Right lobe of liver (tissue), 6 donors: ENCODE results near the gene PDSS2. TPM values are rescaled to one million over a fixed set of nuclear protein-coding genes. Genes with fewer than 3 reads are reported as not detected.
A peak's percentile ranks its signal among the peaks of the same experiment; 100 is the strongest.

Experiments used
- ATAC-seq, 4 donors: fragments of 200-7000 bp; cut with Tn5 transposase; one replicate each; pipeline ENCODE4 v1.9.1; 2020; ENCODE audit warnings: mild to moderate bottlenecking in 4 of 4, moderate library complexity in 4 of 4
- DNase-seq, 3 donors: peaks; one replicate each; pipeline ENCODE4 v3.0.0-alpha.2; 2020
- H3K27ac ChIP-seq, 3 donors: fragments of 200-600 bp; one replicate each; pipeline ENCODE4 v1.8.0; 2022
- H3K27me3 ChIP-seq, 2 donors: fragments of 200-600 bp; one replicate each; pipeline ENCODE4 v1.8.0; 2022
- H3K36me3 ChIP-seq, 4 donors: fragments of 200-600 bp; sonication (generic) in 1 of 4; one replicate each; pipeline versions ENCODE4 v1.5.1 to v1.8.0; 2017 to 2022; ENCODE audit warnings: control low read depth in 1 of 4
- H3K4me1 ChIP-seq, 4 donors: fragments of 200-600 bp; sonication (generic) in 1 of 4; one replicate each; pipeline versions ENCODE4 v1.5.1 to v1.8.0; 2017 to 2022; ENCODE audit warnings: control low read depth in 1 of 4
- H3K4me3 ChIP-seq, 3 donors: fragments of 200-600 bp; one replicate each; pipeline ENCODE4 v1.8.0; 2022
- H3K9me3 ChIP-seq, 4 donors: fragments of 200-600 bp; sonication (generic) in 1 of 4; one replicate each; pipeline versions ENCODE4 v1.5.1 to v1.8.0; 2017 to 2022; ENCODE audit warnings: control low read depth in 1 of 4
- POLR2A ChIP-seq: fragments of 450-650 bp; IDR thresholded peaks from one replicate; pipeline ENCODE4 v1.6.1; 2017; ENCODE audit warnings: antibody characterized with exemption, mild to moderate bottlenecking
- WGBS: methylation state at CpG from one replicate; pipeline ENCODE4 v1.1.6; 2018; ENCODE audit warnings: low coverage, low lambda C conversion rate; ENCODE audit not compliant: insufficient coverage; ENCODE audit errors: missing lambda C conversion rate; 5-methylcytosine and 5-hydroxymethylcytosine counted together
- intact Hi-C, 2 donors: fragments of 100-400 bp; cut with DNase I; formaldehyde crosslinking; loops; one replicate each; pipeline versions ENCODE4 v1.11.2 to v1.14.1; 2022
- total RNA-seq, 6 experiments: library from RNA; depleted of rRNA in 2 of 6; stranded (reverse); fragments of >200 nt in 2 of 6; fragmentation: NEBNext Ultra II Directional in 3 of 6; extraction: Animal tissue kit (Norgen Biotek cat#: 25700) in 3 of 6; gene quantifications; one replicate each; pipeline versions ENCODE4 v1.1.0 to v1.2.4, GENCODE V29; 2016 to 2023
- TF ChIP-seq, protein P1 (sequence below), 4 donors: fragments of 200-600 bp in 3 of 4; fragments of 450-650 bp in 1 of 4; IDR thresholded peaks; one replicate each; pipeline versions ENCODE4 v1.5.1 to v1.8.0; 2016 to 2022; ENCODE audit warnings: antibody characterized with exemption in 4 of 4, mild to moderate bottlenecking in 2 of 4
- donor health status: DM: no; HTN: yes; CAD: no.
- donor health status: DM: no; HTN: no; CAD: no.
- donor health status: DM: no; HTN: no; CAD: no.
- donor health status: DM: no; HTN: yes; CAD: no.
- donor health status: DM: no; HTN: yes; CAD: no.

PDSS2 gene
- total RNA-seq, 6 experiments from 2014 or later: 17.0 to 25.1 (median 19.0) TPM

DNA sequence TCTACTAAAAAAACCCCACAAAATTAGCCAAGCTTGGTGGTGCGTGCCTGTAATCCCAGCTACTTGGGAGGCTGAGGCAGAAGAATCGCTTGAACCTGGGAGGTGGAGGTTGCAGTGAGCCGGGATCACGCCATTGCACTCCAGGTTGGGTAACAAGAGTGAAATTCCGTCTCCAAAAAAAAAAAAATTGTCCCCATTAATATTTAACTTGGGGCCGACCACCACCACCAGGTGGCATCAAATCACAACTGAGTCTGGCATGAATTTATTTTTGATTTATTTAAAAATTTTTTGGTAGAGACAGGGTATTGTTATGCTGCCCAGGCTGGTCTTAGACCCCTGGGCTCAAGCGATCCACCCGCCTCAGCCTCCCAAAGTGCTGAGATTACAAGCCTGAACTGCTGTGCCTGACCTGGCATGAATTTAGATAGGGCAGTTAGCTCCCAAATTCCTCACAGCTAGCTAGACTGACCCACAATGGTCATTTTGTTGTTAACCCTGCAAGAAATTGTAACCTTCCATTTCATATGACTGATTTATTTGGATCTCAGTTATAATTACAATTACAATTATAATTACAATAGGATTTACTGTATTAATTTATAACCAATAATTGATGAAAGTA, 326.9 kb downstream of the PDSS2 start:
- Histone ChIP-seq H3K27ac (no peak overlapping the region), H3K4me3 (no peak overlapping the region)
- intact Hi-C loops: no loop called here

GRCh38 chr6:107129370-107129925, 329.9 kb downstream of the PDSS2 start:
- TF ChIP-seq, protein P1, sequence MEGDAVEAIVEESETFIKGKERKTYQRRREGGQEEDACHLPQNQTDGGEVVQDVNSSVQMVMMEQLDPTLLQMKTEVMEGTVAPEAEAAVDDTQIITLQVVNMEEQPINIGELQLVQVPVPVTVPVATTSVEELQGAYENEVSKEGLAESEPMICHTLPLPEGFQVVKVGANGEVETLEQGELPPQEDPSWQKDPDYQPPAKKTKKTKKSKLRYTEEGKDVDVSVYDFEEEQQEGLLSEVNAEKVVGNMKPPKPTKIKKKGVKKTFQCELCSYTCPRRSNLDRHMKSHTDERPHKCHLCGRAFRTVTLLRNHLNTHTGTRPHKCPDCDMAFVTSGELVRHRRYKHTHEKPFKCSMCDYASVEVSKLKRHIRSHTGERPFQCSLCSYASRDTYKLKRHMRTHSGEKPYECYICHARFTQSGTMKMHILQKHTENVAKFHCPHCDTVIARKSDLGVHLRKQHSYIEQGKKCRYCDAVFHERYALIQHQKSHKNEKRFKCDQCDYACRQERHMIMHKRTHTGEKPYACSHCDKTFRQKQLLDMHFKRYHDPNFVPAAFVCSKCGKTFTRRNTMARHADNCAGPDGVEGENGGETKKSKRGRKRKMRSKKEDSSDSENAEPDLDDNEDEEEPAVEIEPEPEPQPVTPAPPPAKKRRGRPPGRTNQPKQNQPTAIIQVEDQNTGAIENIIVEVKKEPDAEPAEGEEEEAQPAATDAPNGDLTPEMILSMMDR (IDR thresholded peaks at IDR 0.05): no peak
- TF ChIP-seq POLR2A: no peak
- Histone ChIP-seq H3K27me3 (no peaks in the 10 kb centered on the region), H3K27ac (no peak overlapping the region), H3K36me3 (no peaks in the 10 kb centered on the region), H3K9me3 (no peaks in the 10 kb centered on the region), H3K4me1 (no peaks in the 10 kb centered on the region), H3K4me3 (no peak overlapping the region)
- intact Hi-C loops: no loop called here
- WGBS: 76% methylated on average over 6 of the region's 9 CpGs
- no peak for DNase-seq
- no peak for ATAC-seq

More for the DNA sequence above, 326.9 kb downstream of the PDSS2 start:
- 44% methylated on average over 6 of the region's 8 CpGs for WGBS
- DNase-seq: no peak
- H3K9me3 ChIP-seq: no peaks in the 10 kb centered on the region
- no peaks in the 10 kb centered on the region for H3K4me1 ChIP-seq
- no peak for TF ChIP-seq POLR2A
- TF ChIP-seq, protein P1 (IDR thresholded peaks at IDR 0.05): peak in 2 of 4 donors; percentile 19 to 33
- peak in 3 of 4 donors; percentile 42 to 48 (median 42) for ATAC-seq
- H3K27me3 ChIP-seq: no peaks in the 10 kb centered on the region
- H3K36me3 ChIP-seq: no peaks in the 10 kb centered on the region

DNA sequence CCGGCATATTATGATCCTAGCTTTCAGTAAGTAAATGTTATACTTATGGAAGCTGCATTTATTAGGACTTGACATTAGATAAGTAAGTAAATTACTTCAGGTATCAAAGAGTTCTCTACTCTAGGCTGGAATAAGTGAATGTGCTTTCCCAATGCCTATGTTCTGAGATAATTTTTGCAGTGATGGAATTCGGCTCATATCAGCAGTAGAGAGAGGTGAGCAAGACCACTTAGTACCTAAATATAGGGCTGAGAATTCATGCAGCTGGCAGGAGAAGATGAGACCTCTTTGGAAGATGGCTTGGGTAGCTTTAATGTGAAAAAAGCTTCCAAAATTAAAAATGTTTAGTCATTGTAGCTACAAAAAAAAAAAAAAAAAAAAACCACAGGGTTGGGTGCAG, 330.8 kb downstream of the PDSS2 start:
- Histone ChIP-seq H3K27me3 (no peaks in the 10 kb centered on the region), H3K36me3 (no peaks in the 10 kb centered on the region), H3K4me3 (no peak overlapping the region), H3K27ac (no peak overlapping the region), H3K4me1 (no peaks in the 10 kb centered on the region), H3K9me3 (no peaks in the 10 kb centered on the region)
- no peak for TF ChIP-seq POLR2A
- TF ChIP-seq, protein P1 (IDR thresholded peaks at IDR 0.05): no peak
- ATAC-seq: no peak
- no peak for DNase-seq
- WGBS: 78% methylated on average over 2 of the region's 2 CpGs
- intact Hi-C loops: no loop called here

DNA sequence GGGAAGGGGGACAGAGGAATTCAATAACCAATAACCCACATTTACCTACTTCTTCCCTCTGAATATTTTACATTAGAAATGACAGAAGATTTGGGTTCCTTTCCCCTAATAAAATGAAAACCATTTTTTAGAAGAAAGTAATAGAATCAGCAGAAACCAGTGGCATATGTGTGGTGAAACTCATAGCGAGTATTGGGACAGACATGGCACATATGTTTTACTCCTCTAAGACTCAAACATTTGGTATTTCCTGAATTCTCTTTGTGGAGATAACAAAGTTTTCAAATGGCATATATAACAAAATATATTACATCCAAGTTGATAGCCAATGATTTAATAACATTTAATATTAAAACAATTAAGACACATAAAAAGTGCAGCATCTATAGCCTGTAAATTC, 331.2 kb downstream of the PDSS2 start:
- no peaks in the 10 kb centered on the region for H3K36me3 ChIP-seq
- DNase-seq: no peak
- no peak for TF ChIP-seq POLR2A
- TF ChIP-seq, protein P1 (IDR thresholded peaks at IDR 0.05): no peak
- H3K27me3 ChIP-seq: no peaks in the 10 kb centered on the region
- intact Hi-C loops: no loop called here
- H3K4me3 ChIP-seq: no peak overlapping the region
- no peak for ATAC-seq
- no peaks in the 10 kb centered on the region for H3K4me1 ChIP-seq
- 88% methylated on average over 1 of the region's 1 CpG for WGBS
- H3K9me3 ChIP-seq: no peaks in the 10 kb centered on the region
- no peak overlapping the region for H3K27ac ChIP-seq
